DMS53 (cell line): ENCODE measurements around the gene CD38.
"Not testable (repeated sequence)": the region's sequence is repeated elsewhere in the genome, so short reads cannot be mapped to it uniquely, and the experiment has no call there.

ENCODE experiments used
- DNase-seq: peaks from one replicate; lab custom pipeline; 2025; lab: John Stamatoyannopoulos, UW

The CD38 gene

GRCh38 chr4:15762460-15762859 lies 15.7 kb upstream of the CD38 start:
- not testable (repeated sequence) for DNase-seq

- DNase-seq, result no peak
Observed at GRCh38 chr4:15765391-15765790, 12.7 kb upstream of the CD38 start.

- no peak for DNase-seq
Observed at GRCh38 chr4:15765910-15766697, 12.0 kb upstream of the CD38 start.

- no peak for DNase-seq
Observed at GRCh38 chr4:15766821-15767220, 11.3 kb upstream of the CD38 start.

GRCh38 chr4:15769202-15769601 lies 8.9 kb upstream of the CD38 start:
- no peak for DNase-seq

GRCh38 chr4:15771216-15772058 lies 6.7 kb upstream of the CD38 start:
- no peak for DNase-seq

GRCh38 chr4:15774020-15774420 lies 4.1 kb upstream of the CD38 start:
- DNase-seq, result no peak

GRCh38 chr4:15776871-15777648 lies 1.1 kb upstream of the CD38 start:
- no peak for DNase-seq

- DNase-seq, result peak; percentile 34
Observed at GRCh38 chr4:15777697-15778288, 335 bp upstream of the CD38 start.

- DNase-seq, result peak; percentile 62
Observed at GRCh38 chr4:15779306-15779705, 1.2 kb downstream of the CD38 start.

GRCh38 chr4:15779809-15780208 lies 1.7 kb downstream of the CD38 start:
- DNase-seq, result no peak

- no peak for DNase-seq
Observed at GRCh38 chr4:15781427-15782095, 3.4 kb downstream of the CD38 start.

- DNase-seq, result no peak
Observed at GRCh38 chr4:15783676-15784075, 5.5 kb downstream of the CD38 start.

- DNase-seq, result no peak
Observed at GRCh38 chr4:15784959-15785634, 7.0 kb downstream of the CD38 start.

- DNase-seq, result no peak
Observed at GRCh38 chr4:15786743-15787142, 8.6 kb downstream of the CD38 start.

GRCh38 chr4:15792974-15793373 lies 14.8 kb downstream of the CD38 start:
- no peak for DNase-seq

- no peak for DNase-seq
Observed at GRCh38 chr4:15793506-15794363, 15.6 kb downstream of the CD38 start.

- no peak for DNase-seq
Observed at GRCh38 chr4:15794426-15794825, 16.3 kb downstream of the CD38 start.

GRCh38 chr4:15794905-15795304 lies 16.8 kb downstream of the CD38 start:
- DNase-seq, result no peak

- DNase-seq, result no peak
Observed at GRCh38 chr4:15797320-15797719, 19.2 kb downstream of the CD38 start.
